ENCODE data around the gene CFAP298.
A peak's percentile ranks its signal among the peaks of the same experiment; 100 is the strongest.
"Not testable (repeated sequence)": the region's sequence is repeated elsewhere in the genome, so short reads cannot be mapped to it uniquely, and the experiment has no call there.

Gene CFAP298

GRCh38 chr21:32612075-32612998 lies at the start of gene CFAP298:
CFAP298 (minus strand) TSS chr21:32612377; CDS start chr21:32612243, 134 bp downstream.
- FAIRE-seq = peak; percentile 18

- not testable (repeated sequence) for FAIRE-seq
These were observed 49.0 kb upstream of the CFAP298 start for GRCh38 chr21:32661026-32661782.

GRCh38 chr21:32658524-32658923 lies 46.3 kb upstream of the CFAP298 start:
- no peak for FAIRE-seq

- FAIRE-seq = no peak
These were observed 41.2 kb upstream of the CFAP298 start for GRCh38 chr21:32653326-32653901.

GRCh38 chr21:32648165-32648564 lies 36.0 kb upstream of the CFAP298 start:
- no peak for FAIRE-seq

- no peak for FAIRE-seq
These were observed 33.3 kb upstream of the CFAP298 start for GRCh38 chr21:32645261-32646182.

GRCh38 chr21:32641710-32642698 lies 29.8 kb upstream of the CFAP298 start:
- no peak for FAIRE-seq

- no peak for FAIRE-seq
These were observed 14.5 kb upstream of the CFAP298 start for GRCh38 chr21:32626621-32627196.

GRCh38 chr21:32618218-32618617 lies 6.0 kb upstream of the CFAP298 start:
- FAIRE-seq = not testable (repeated sequence)

- no peak for FAIRE-seq
These were observed 1.4 kb upstream of the CFAP298 start for GRCh38 chr21:32613436-32614043.

GRCh38 chr21:32612999-32613337 lies 791 bp upstream of the CFAP298 start:
- FAIRE-seq = no peak

- no peak for FAIRE-seq
These were observed 643 bp downstream of the CFAP298 start for GRCh38 chr21:32611471-32611997.

GRCh38 chr21:32610940-32611339 lies 1.2 kb downstream of the CFAP298 start:
- not testable (repeated sequence) for FAIRE-seq

- no peak for FAIRE-seq
These were observed 3.3 kb downstream of the CFAP298 start for GRCh38 chr21:32608851-32609250.

GRCh38 chr21:32605469-32605868 lies 6.7 kb downstream of the CFAP298 start:
- FAIRE-seq = no peak

- FAIRE-seq = no peak
These were observed 7.7 kb downstream of the CFAP298 start for GRCh38 chr21:32604464-32604863.

GRCh38 chr21:32603131-32603530 lies 9.0 kb downstream of the CFAP298 start:
- no peak for FAIRE-seq

- FAIRE-seq = no peak
These were observed 10.1 kb downstream of the CFAP298 start for GRCh38 chr21:32602099-32602498.

GRCh38 chr21:32599526-32599925 lies 12.7 kb downstream of the CFAP298 start:
- no peak for FAIRE-seq

GRCh38 chr21:32599091-32599490 lies 13.1 kb downstream of the CFAP298 start:
- no peak for FAIRE-seq
